SK-N-SH (cell line): ENCODE results near the gene CACNA1F. TPM values are rescaled to one million over a fixed set of nuclear protein-coding genes. Genes with fewer than 3 reads are reported as not detected.

Source experiments
- CTCF ChIA-PET: fragments of 300-600, 350-600 bp; formaldehyde crosslinking; extraction: SDS; loops from one replicate; lab custom pipeline; 2021; lab: Yijun Ruan, JAX
- POLR2A ChIA-PET: fragments of 350-600 bp; sonication (Branson Sonifier 250); formaldehyde crosslinking; extraction: SDS; loops from one replicate; lab custom pipeline; 2020; ENCODE audit warnings: antibody characterized with exemption, inconsistent platforms; lab: Yijun Ruan, JAX
- DNase-seq: peaks from one replicate; pipeline ENCODE4 v3.0.0; 2012
- H2AFZ ChIP-seq: fragments of 200-600 bp; sonication (generic); 2 replicates; pipeline ENCODE4 v1.8.1; 2016; ENCODE audit warnings: antibody characterized with exemption, mild to moderate bottlenecking, low read depth
- H3F3A ChIP-seq: fragments of 200-600 bp; sonication (generic); replicated peaks from 2 replicates; pipeline ENCODE3; 2016; ENCODE audit warnings: antibody characterized with exemption, mild to moderate bottlenecking; ENCODE audit not compliant: insufficient read depth
- H3K27ac ChIP-seq, 2 experiments: fragments of 200-500 bp in 1 of 2; fragments of 200-600 bp in 1 of 2; sonication (Bioruptor generic) in 1 of 2; sonication (generic), shearing (Covaris generic) in 1 of 2; 2 replicates each; pipeline versions ENCODE4 v1.5.1 to v1.6.1; 2014 to 2016; ENCODE audit warnings: low read depth in 2 of 2, inconsistent platforms in 1 of 2, low read length in 1 of 2, mild to moderate bottlenecking in 1 of 2, mixed read lengths in 1 of 2
- H3K27me3 ChIP-seq: fragments of 200-600 bp; sonication (generic), shearing (Covaris generic); 2 replicates; pipeline ENCODE4 v1.6.1; 2016; ENCODE audit warnings: mixed run types; ENCODE audit not compliant: insufficient read depth
- H3K36me3 ChIP-seq, 2 experiments: fragments of 200-500 bp in 1 of 2; fragments of 200-600 bp in 1 of 2; sonication (Bioruptor generic) in 1 of 2; sonication (generic) in 1 of 2; replicated peaks in 1 of 2; 2 replicates each; pipeline versions ENCODE3 to v1.5.1; 2014 to 2016; ENCODE audit warnings: low read length in 1 of 2, mild to moderate bottlenecking in 1 of 2; ENCODE audit not compliant: insufficient read depth in 2 of 2, control insufficient read depth in 1 of 2
- H3K4me1 ChIP-seq, 2 experiments: fragments of 200-500 bp in 1 of 2; fragments of 200-600 bp in 1 of 2; sonication (Bioruptor generic) in 1 of 2; sonication (generic), shearing (Covaris generic) in 1 of 2; 2 replicates each; pipeline versions ENCODE4 v1.5.1 to v1.6.1; 2014 to 2016; ENCODE audit warnings: low read depth in 1 of 2, low read length in 1 of 2, mixed run types in 1 of 2; ENCODE audit not compliant: insufficient read depth in 2 of 2, control insufficient read depth in 1 of 2
- H3K4me2 ChIP-seq: fragments of 200-600 bp; sonication (generic), shearing (Covaris generic); 2 replicates; pipeline ENCODE4 v1.6.1; 2017; ENCODE audit warnings: mixed run types
- H3K4me3 ChIP-seq, 2 experiments: fragments of 200-500 bp in 1 of 2; fragments of 200-600 bp in 1 of 2; sonication (Bioruptor generic) in 1 of 2; sonication (generic), shearing (Covaris generic) in 1 of 2; 2 replicates each; pipeline versions ENCODE4 v1.5.1 to v1.8.1; 2014 to 2016; ENCODE audit warnings: low read depth in 2 of 2, inconsistent platforms in 1 of 2, low read length in 1 of 2, mild to moderate bottlenecking in 1 of 2, mixed read lengths in 1 of 2, moderate library complexity in 1 of 2
- H3K79me2 ChIP-seq: fragments of 200-600 bp; sonication (generic); 2 replicates; pipeline ENCODE4 v1.8.1; 2017; ENCODE audit warnings: mild to moderate bottlenecking; ENCODE audit not compliant: insufficient read depth
- H3K9ac ChIP-seq: fragments of 200-600 bp; sonication (generic); 2 replicates; pipeline ENCODE4 v1.6.1; 2017; ENCODE audit warnings: mixed run types
- H3K9me2 ChIP-seq: fragments of 200-600 bp; sonication (generic); 2 replicates; pipeline ENCODE4 v1.6.1; 2017; ENCODE audit warnings: mixed run types
- H3K9me3 ChIP-seq: fragments of 200-600 bp; sonication (generic); 2 replicates; pipeline ENCODE4 v1.6.1; 2017; ENCODE audit warnings: mixed run types, mild to moderate bottlenecking, moderate library complexity
- H4K20me1 ChIP-seq: fragments of 200-600 bp; sonication (generic); 2 replicates; pipeline ENCODE4 v1.6.1; 2017; ENCODE audit warnings: mild to moderate bottlenecking, mixed run types; ENCODE audit not compliant: insufficient read depth
- ELF1 ChIP-seq: IDR thresholded peaks from 2 replicates; pipeline ENCODE4 v1.4.0; 2012
- EP300 ChIP-seq, 2 experiments: IDR thresholded peaks; 2 replicates each; pipeline versions ENCODE4 v1.4.0 to v1.6.1; 2012; ENCODE audit warnings: borderline replicate concordance in 1 of 2, low read depth in 1 of 2, low read length in 1 of 2
- FOXJ3 ChIP-seq: sonication (generic); formaldehyde crosslinking; IDR thresholded peaks from 2 replicates; pipeline ENCODE4 v1.5.1; 2020; ENCODE audit warnings: mild to moderate bottlenecking, missing genetic modification reagents
- GABPA ChIP-seq: IDR thresholded peaks from 2 replicates; pipeline ENCODE4 v1.4.0; 2012; ENCODE audit warnings: low read depth, mild to moderate bottlenecking
- IRF3 ChIP-seq: fragments of 150-350 bp; IDR thresholded peaks from 2 replicates; pipeline ENCODE4 v1.6.1; 2016; ENCODE audit warnings: mild to moderate bottlenecking, low read depth, low read length
- MAX ChIP-seq: IDR thresholded peaks from 2 replicates; pipeline ENCODE4 v1.4.0; 2012; ENCODE audit warnings: low read depth
- NFIC ChIP-seq: IDR thresholded peaks from 2 replicates; pipeline ENCODE4 v1.4.0; 2012; ENCODE audit warnings: borderline replicate concordance
- POLR2AphosphoS5 ChIP-seq: IDR thresholded peaks from 2 replicates; pipeline ENCODE4 v1.6.1; 2012; ENCODE audit warnings: low read depth, low read length
- RXRA ChIP-seq: IDR thresholded peaks from 2 replicates; pipeline ENCODE4 v1.4.0; 2012; ENCODE audit warnings: low read depth, mild to moderate bottlenecking, borderline replicate concordance
- YY1 ChIP-seq: IDR thresholded peaks from 2 replicates; pipeline ENCODE4 v1.4.0; 2012; ENCODE audit warnings: low read depth, mild to moderate bottlenecking
- WGBS: methylation state at CpG from one replicate; pipeline ENCODE4 v1.1.6; 2017; ENCODE audit warnings: low lambda C conversion rate; 5-methylcytosine and 5-hydroxymethylcytosine counted together
- polyA plus RNA-seq, 3 experiments: library from polyadenylated mRNA; depleted of rRNA; stranded (reverse); fragments of >200 nt; gene quantifications; 2 replicates each; pipeline ENCODE4 v1.2.3, GENCODE V29; 2012

The CACNA1F gene
- polyA plus RNA-seq, 1 of the 3 experiments (the other 2 are of a cell fraction), result not detected

DNA sequence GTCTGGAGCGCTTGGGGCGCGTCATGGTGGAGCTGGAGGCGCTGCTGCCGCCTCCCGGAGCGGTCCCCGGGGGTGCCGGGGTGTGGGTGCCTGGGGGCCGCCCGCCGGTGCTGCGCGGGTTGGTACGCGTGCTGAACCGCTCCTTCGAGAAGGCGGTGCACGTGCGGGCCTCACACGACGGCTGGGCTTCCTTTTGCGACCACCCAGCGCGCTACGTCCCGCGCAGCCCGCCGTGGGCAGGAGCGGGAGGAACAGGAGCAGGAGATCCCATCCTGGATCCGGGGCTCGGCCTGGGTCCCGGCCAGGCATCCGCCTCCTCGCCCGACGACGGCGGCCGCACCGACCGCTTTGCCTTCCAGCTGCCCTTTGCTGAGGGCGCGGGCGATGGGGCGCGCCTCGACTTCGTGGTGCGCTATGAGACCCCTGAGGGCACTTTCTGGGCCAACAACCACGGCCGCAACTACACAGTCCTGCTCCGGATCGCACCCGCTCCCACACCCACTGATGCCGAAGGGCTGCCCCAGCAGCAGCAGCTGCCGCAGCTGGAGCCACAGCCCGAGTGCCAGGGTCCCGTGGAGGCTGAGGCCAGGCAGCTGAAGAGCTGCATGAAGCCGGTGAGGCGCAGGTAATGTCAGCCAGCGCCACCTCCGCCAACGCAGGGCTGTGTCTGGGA is 37.2 kb upstream of the CACNA1F start:
- TF ChIP-seq ELF1, result no peak
- TF ChIP-seq RXRA, result no peak
- TF ChIP-seq POLR2AphosphoS5, result no peak
- no peak for TF ChIP-seq EP300 (IDR thresholded peaks at IDR 0.05; ENCODE audit: borderline replicate concordance in 1 of 2, low read depth in 1 of 2, low read length in 1 of 2)
- no peak for TF ChIP-seq FOXJ3
- no peak for TF ChIP-seq IRF3
- no peak for TF ChIP-seq NFIC
- TF ChIP-seq MAX, result peak; percentile 72
- ChIA-PET POLR2A (no interaction called here), CTCF (interaction anchor here (0.7 kb wide), 1 partner anchor 788 kb away, joined by 3 read pairs; no protein-coding TSS in a partner anchor)
- Histone ChIP-seq H4K20me1 (peaks cover 4% of the 10 kb centered on the region; the same call in 1 of the 2 replicates), H3K27me3 (no peaks in the 10 kb centered on the region; the same call in 1 of the 2 replicates), H3K36me3 (no peaks in the 10 kb centered on the region), H2AFZ (no peak overlapping the region), H3F3A (no peaks in the 10 kb centered on the region), H3K4me3 (peak overlapping the region; percentile 64 to 65), H3K9me2 (no peaks in the 10 kb centered on the region), H3K4me2 (peak overlapping the region; percentile 84), H3K27ac (peak overlapping the region; percentile 82; a peak in 3 of 4 replicates), H3K9ac (peak overlapping the region; percentile 73), H3K79me2 (peaks cover 24% of the 10 kb centered on the region; the same call in 1 of the 2 replicates), H3K9me3 (no peaks in the 10 kb centered on the region), H3K4me1 (peaks cover 0 to 23% of the 10 kb centered on the region in 2 experiments; a peak in 1 of 4 replicates)
- DNase-seq, result peak; percentile 42
- 46% methylated on average over 29 of the region's 66 CpGs for WGBS

- Histone ChIP-seq H3K36me3 (no peaks in the 10 kb centered on the region), H2AFZ (peak within 1 kb of the TSS; percentile 82), H3K4me3 (peak within 1 kb of the TSS; percentile 64 to 65), H3K27me3 (no peaks in the 10 kb centered on the region; the same call in 1 of the 2 replicates), H3K9me2 (no peaks in the 10 kb centered on the region), H3K4me1 (peaks cover 0 to 23% of the 10 kb centered on the region in 2 experiments; a peak in 1 of 4 replicates), H3K9ac (peak within 1 kb of the TSS; percentile 73), H3K79me2 (peaks cover 24% of the 10 kb centered on the region; the same call in 1 of the 2 replicates), H3K9me3 (no peaks in the 10 kb centered on the region), H3K4me2 (peak within 1 kb of the TSS; percentile 84), H3F3A (no peaks in the 10 kb centered on the region), H4K20me1 (peaks cover 4% of the 10 kb centered on the region; the same call in 1 of the 2 replicates), H3K27ac (peak within 1 kb of the TSS; percentile 82 to 84)
- CTCF ChIA-PET, result no interaction called here
- DNase-seq, result no peak
- TF ChIP-seq YY1 (peak; percentile 86), GABPA (no peak), POLR2AphosphoS5 (peak; percentile 20; the same call in 1 of the 2 replicates)
- POLR2A ChIA-PET, result interaction anchor here (0.9 kb wide), 1 partner anchor 196 kb away, joined by 3 read pairs; the partner anchor contains the start of gene PRAF2
- WGBS, result 64% methylated on average over 35 of the region's 70 CpGs
Observed at GRCh38 chrX:49269767-49270248, 36.7 kb upstream of the CACNA1F start, which contains the start of gene PPP1R3F. Gene PPP1R3F (plus strand): TSS chrX:49269793. CDS start chrX:49269870, 77 bp downstream.
